Activated T-helper 1 cell treated with anti-CD3 and anti-CD28 coated beads, Interleukin-2, amount 50 U/mL, for 16 hours (primary cell): ENCODE data around the gene DGKI.

Experiments
- DNase-seq, 2 donors: peaks; one replicate each; pipeline ENCODE4 v3.0.0-alpha.2; 2020; ENCODE audit warnings: low read depth in 1 of 2, low spot score in 1 of 2

The DGKI gene

DNA sequence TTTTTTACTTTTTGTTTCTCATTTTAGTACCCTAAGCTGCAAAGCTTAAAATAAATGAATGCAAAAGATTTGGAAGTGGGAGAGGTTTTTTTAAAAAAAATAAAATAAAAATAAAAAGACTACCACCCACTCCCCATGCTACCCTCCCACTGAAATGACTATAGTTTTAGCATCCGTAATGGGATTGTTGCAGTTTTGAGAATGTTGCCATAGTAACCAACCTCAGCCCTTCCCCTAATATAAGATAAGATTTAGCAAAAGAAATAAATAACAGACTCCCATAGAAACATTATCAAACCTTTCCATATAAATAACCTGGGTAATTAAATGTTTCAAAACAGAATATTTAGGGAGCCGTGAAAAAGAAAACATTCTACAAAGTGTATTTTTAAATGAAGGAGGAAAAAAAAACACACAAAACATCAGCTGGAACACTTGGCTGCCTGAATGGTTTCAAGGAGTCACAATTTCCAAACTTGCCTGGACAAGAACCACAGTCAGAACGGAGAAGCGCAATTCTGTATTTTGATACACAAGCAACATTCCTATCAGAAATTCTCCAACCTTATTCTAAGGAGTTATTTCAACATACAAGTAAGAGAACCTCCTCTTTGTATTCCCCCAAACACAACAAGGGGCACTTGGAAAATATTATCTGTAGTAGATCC lies 57.4 kb downstream of the DGKI start:
- no peak for DNase-seq

DNA sequence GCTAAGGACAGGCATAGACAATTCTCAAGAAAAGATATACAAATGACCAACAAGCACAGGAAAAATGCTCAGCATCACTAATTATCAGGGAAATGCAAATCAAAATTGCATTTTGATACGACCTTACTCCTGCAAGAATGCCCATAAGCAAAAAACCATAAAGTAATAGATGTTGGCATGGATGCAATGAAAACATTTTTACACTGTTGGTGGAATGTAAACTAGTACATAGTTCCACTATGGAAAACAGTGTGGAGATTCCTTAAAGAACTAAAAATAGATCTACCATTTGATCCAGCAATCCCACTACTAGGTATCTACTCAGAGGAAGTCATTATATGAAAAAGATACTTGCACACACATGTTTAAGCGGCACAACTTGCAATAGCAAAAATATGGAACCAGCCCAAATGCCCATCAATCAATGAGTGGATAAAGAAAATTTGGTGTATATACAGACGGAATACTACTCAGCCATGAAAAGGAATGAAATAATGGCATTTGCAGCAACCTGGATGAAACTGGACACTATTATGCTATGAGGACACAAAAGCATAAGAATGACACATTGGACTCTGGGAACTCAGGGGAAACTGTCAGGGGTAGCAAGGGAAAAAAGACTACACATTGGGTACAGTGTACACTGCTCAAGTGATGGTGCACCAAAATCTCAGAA lies 59.3 kb downstream of the DGKI start:
- DNase-seq, result no peak

DNA sequence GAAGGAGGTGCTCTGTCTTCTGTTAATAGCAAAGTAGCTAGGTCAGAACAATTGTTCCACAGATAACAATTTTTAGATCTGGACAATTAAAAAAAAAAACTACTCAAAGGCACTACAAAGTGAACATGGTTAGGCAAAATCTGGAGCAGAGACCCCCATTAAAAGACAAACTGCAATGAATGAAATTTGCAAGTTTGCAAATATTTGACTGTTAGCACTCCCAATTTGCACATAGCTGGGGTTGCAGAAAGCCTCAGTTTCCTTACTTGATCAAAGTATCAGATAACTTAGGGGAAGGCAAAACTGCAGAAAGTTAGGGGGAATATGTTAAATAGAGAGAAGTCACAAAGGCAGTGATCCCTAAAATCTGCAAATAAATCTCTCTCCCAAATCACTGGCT lies 68.3 kb downstream of the DGKI start:
- DNase-seq, result no peak

DNA sequence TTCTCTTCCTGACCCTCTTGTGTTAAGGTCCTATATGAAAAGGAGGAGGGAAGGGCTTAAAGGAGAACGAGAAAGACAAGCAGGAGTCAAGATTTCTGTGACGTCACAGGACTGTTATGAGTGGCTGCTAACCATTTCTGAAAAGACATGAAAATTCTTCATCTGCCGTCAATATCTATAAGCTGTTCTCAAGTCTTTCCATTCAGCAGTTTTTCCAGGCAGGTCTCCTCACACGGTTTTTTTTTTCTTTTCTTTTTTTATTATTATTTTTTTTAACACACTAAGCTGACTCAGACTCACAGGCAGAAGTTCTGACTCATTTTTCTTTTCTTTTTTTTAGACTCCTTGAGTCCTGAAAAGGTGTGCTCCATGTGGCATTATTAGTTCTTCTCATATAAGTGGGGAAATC lies 72.0 kb downstream of the DGKI start:
- no peak for DNase-seq

DNA sequence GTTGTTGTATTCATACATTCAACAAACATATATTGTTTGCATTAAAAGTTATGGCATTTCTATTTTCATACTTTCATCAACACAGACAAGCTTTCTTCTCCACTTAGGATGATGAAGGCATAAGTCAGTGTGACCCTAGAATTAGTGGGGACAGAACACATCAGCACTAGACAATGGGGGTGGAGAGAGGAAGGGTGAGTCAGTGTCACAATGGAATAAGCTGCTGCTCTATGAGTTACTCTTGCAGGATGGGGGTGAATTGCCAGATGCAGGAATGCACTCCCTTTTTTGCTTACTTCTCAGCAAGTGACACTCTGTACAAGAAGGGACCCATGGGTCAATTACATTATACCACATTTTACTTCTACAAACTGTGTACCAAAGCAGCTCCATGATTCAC lies 74.0 kb downstream of the DGKI start:
- no peak for DNase-seq

DNA sequence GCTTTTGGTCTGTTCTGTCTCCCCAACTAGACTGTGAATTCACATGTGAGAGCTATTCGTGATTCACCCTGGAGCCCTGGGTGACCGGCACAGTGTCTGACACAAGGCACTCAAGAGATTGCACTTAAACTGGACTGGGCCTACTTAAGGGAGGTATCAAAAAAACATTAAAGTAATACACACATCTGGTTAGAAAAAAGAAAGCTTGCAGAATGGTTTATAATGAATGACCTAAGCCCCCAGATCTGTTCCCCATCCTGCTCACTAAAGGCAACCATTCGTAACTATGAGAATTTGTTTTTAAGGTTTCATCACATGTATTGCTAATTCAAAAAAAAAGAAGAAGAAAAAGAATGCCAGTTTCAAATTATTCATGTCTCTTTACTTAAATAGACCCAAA lies 74.5 kb downstream of the DGKI start:
- no peak for DNase-seq

GRCh38 chr7:137771679-137772078 lies 75.1 kb downstream of the DGKI start:
- DNase-seq, result no peak

GRCh38 chr7:137771273-137771672 lies 75.5 kb downstream of the DGKI start:
- no peak for DNase-seq

DNA sequence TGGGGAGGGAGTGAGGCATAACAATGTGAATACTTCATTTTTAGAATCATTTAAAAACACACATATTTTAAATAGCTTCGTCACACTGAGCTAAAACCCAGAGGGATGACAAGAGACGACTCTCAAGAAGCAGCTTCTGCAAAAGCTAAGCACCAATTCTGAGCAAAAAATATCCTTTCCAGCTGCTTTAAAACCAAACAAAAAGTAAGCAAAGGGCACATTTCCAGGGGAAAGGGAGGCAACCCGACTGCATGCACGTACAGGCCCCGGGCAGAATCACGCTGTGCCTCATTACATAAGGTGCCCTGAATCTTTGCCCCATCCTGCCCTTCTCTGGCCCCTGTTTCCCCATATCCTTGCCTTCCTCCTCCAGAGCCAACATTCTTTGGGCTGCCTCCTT lies 78.4 kb downstream of the DGKI start:
- DNase-seq, result no peak

GRCh38 chr7:137762334-137762733 lies 84.4 kb downstream of the DGKI start:
- DNase-seq, result no peak

DNA sequence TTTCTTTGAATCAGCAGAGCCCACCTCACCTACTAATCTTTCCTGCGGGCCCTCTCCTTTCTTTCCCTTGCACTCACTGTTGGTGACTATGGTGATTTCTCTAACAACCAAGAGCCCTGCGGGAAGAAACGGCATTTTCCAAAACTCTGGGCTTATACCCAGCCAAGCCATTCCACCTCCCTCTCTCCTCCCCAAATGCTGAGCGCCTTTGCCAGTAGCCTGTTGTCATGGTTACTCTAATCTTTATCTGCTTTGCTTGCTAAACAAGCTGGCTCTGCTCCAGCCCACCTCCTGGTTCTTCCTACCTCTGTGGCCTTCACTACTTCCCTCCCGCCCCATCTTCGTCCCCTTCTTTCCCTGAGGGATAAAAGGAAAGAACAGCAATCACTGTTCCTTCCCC lies 86.7 kb downstream of the DGKI start:
- DNase-seq, result no peak

GRCh38 chr7:137757146-137757925 lies 89.4 kb downstream of the DGKI start:
- no peak for DNase-seq

DNA sequence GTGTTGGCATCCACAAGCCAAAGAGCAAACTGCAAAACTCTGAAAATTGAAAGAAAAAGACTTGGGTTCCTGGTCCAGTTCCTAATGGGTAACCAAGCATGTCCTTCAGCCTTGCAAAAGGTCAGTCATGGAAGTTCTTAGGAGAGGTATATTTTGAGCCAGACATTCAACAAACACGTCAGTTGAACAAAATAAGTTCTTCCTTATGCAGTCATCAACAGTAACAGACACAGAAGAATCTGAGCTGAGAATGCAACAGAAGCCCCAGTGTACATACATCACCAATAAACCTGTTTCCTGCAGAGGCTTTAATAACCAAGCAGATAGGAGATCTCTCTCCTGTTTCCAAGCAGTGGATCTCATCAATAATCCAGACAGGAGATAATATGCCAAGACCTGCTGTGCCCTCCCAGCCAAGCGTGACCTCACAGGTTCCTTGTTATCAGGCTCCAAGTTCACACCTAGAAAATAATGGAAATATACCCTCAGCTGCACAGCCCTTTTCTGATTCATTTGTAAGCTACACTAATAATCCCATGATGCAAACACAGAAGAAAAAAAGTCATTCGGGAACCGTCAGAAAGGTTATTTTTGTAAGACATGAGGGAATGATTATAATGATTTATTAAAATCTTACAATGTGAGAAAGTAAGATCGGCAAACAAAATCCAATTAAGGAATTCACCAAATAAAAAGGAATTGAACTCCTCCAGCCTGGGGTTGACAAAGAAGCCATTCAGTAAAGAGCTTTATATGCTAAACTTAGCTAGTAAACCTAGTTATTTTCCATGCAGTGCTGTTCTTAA lies 90.7 kb downstream of the DGKI start:
- DNase-seq, result no peak

GRCh38 chr7:137755427-137755826 lies 91.3 kb downstream of the DGKI start:
- no peak for DNase-seq

GRCh38 chr7:137753948-137754851 lies 92.6 kb downstream of the DGKI start:
- DNase-seq, result no peak

DNA sequence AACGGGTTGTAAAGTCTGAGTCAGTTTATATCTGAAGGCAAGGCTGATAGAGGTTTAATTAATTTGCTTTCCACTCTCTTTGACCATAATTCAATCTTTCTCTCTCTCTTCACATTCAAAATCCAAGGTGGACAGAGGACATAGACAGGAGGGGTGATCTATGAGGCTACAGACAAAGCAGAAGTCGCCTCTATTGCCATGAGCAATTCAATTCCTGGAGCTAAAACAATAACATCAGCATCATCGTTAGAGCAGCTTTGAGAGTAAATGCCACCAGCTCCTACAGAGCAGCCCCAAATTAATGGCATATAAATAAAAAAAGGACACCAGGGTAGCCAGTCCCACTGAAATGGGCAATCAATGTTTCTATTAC lies 93.2 kb downstream of the DGKI start:
- DNase-seq, result no peak

- no peak for DNase-seq
These were observed 93.7 kb downstream of the DGKI start for GRCh38 chr7:137753067-137753466.

DNA sequence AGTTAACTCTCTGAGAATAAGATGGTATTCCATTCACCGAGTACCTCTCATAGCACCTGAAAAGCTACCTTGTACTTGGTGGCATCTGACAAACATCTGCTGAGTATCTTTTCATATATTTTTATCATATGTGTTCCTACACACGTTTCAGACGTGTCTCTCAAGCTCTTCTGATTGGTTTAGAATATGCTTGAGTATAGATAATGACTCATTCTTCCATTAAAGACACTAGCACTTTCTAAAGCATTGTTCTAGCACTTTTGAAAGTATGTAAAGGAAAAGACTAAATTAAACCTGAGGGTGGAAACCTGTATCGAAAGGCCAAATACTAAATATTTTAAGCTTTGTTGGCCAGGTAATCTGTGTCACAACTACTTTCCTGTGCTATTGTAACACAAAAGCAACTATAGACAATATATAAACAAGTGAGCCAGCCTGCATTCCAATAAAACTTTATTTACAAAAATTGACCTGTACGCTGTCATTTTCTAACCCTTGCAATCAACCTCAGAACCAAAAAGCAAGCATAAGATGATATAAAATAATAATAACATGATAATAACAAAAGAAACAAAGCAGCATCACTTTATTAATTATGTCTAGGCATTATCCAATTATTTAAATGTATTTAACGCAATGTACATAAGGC lies 95.3 kb downstream of the DGKI start:
- DNase-seq, result no peak

- DNase-seq, result no peak
These were observed 99.3 kb downstream of the DGKI start for GRCh38 chr7:137747359-137748031.
